ENCODE data around the gene FANCC.

DNA sequence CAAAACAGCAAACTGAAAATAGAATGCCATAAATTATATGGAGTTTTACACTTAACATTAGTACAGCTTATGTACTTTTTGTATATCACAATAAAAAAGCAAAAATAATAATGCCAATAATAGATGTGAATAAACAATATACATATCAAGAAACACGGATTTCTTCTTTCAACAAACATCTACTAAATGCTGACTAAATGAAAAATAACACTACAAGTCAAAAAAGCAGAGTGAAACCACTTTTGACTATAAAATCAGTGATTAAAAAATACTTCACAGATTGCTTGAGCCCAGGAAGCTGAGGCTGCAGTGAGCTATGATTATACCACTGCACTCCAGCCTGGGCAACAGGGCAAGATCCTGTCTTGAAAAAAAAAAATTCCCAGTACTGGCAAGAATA, 32.2 kb downstream of the FANCC start:
- TF ChIP-seq CHD1 (IDR thresholded peaks at IDR 0.05; ENCODE audit: low read depth, low read length) = no peak
- no peak for TF ChIP-seq CTCF (conservative IDR thresholded peaks at IDR 0.05; ENCODE audit: low read depth, low read length)
- no peak for TF ChIP-seq MAZ (IDR thresholded peaks at IDR 0.05; ENCODE audit: borderline replicate concordance, low read depth, low read length)
- TF ChIP-seq CEBPB (IDR thresholded peaks at IDR 0.05; ENCODE audit: low read depth, low read length) = no peak
- TF ChIP-seq POLR2A (IDR thresholded peaks at IDR 0.05; ENCODE audit: low read depth, low read length) = no peak
- TF ChIP-seq MXI1 (IDR thresholded peaks at IDR 0.05; ENCODE audit: borderline replicate concordance, low read depth, low read length) = no peak
- TF ChIP-seq, protein P1, sequence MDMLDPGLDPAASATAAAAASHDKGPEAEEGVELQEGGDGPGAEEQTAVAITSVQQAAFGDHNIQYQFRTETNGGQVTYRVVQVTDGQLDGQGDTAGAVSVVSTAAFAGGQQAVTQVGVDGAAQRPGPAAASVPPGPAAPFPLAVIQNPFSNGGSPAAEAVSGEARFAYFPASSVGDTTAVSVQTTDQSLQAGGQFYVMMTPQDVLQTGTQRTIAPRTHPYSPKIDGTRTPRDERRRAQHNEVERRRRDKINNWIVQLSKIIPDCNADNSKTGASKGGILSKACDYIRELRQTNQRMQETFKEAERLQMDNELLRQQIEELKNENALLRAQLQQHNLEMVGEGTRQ (IDR thresholded peaks at IDR 0.05; ENCODE audit: low read depth, low read length) = no peak
- no peak for TF ChIP-seq RAD21 (IDR thresholded peaks at IDR 0.05; ENCODE audit: low read length)
- no peak for TF ChIP-seq SMC3 (IDR thresholded peaks at IDR 0.05; ENCODE audit: low read depth, low read length)

Data from IMR-90 (cell line).